Upper lobe of left lung (tissue), 4 donors: ENCODE results near the gene EXOC4.

Experiments used
- EP300 ChIP-seq, 4 donors: sonication (generic); formaldehyde crosslinking; IDR thresholded peaks; one replicate each; pipeline ENCODE4 v1.5.1; 2017; ENCODE audit warnings: antibody characterized with exemption in 4 of 4, control low read depth in 2 of 4
- POLR2A ChIP-seq, 4 donors: fragments of 450-650 bp; IDR thresholded peaks; one replicate each; pipeline ENCODE4 v1.5.1; 2016 to 2017; ENCODE audit warnings: antibody characterized with exemption in 4 of 4, mild to moderate bottlenecking in 2 of 4
- POLR2AphosphoS5 ChIP-seq, 2 donors: sonication (generic); formaldehyde crosslinking; IDR thresholded peaks; one replicate each; pipeline ENCODE4 v1.5.1; 2017; ENCODE audit warnings: antibody characterized with exemption in 2 of 2
- TF ChIP-seq, protein P1 (sequence below), 6 experiments: fragments of 450-650 bp in 4 of 6; fragments of 200-600 bp in 2 of 6; sonication (generic) in 2 of 6; IDR thresholded peaks; one replicate each; pipeline ENCODE4 v1.5.1; 2016 to 2019; ENCODE audit warnings: antibody characterized with exemption in 6 of 6

- TF ChIP-seq, protein P1, sequence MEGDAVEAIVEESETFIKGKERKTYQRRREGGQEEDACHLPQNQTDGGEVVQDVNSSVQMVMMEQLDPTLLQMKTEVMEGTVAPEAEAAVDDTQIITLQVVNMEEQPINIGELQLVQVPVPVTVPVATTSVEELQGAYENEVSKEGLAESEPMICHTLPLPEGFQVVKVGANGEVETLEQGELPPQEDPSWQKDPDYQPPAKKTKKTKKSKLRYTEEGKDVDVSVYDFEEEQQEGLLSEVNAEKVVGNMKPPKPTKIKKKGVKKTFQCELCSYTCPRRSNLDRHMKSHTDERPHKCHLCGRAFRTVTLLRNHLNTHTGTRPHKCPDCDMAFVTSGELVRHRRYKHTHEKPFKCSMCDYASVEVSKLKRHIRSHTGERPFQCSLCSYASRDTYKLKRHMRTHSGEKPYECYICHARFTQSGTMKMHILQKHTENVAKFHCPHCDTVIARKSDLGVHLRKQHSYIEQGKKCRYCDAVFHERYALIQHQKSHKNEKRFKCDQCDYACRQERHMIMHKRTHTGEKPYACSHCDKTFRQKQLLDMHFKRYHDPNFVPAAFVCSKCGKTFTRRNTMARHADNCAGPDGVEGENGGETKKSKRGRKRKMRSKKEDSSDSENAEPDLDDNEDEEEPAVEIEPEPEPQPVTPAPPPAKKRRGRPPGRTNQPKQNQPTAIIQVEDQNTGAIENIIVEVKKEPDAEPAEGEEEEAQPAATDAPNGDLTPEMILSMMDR (IDR thresholded peaks at IDR 0.05): no peak
- TF ChIP-seq POLR2A (IDR thresholded peaks at IDR 0.05) (no peak), EP300 (IDR thresholded peaks at IDR 0.05) (no peak), POLR2AphosphoS5 (IDR thresholded peaks at IDR 0.05) (no peak)
Observed at GRCh38 chr7:133300088-133300487, 47.2 kb downstream of the EXOC4 start.
